Endodermal cell (in vitro differentiated cells): ENCODE results near the gene SRSF6. TPM values are rescaled to one million over a fixed set of nuclear protein-coding genes. Genes with fewer than 3 reads are reported as not detected.
A peak's percentile ranks its signal among the peaks of the same experiment; 100 is the strongest.

Experiments
- DNase-seq: peaks from one replicate; pipeline ENCODE4 v3.0.0-alpha.2; 2017
- H3K27ac ChIP-seq: 2 replicates; pipeline ENCODE4 v1.5.1; 2013; ENCODE audit warnings: mild to moderate bottlenecking, low read depth, low read length, moderate library complexity
- H3K27me3 ChIP-seq: 2 replicates; pipeline ENCODE4 v1.6.1; 2013; ENCODE audit warnings: mild to moderate bottlenecking, low read length, moderate library complexity; ENCODE audit not compliant: insufficient read depth, control insufficient read depth, poor library complexity, severe bottlenecking
- H3K36me3 ChIP-seq: 2 replicates; pipeline ENCODE4 v1.7.0; 2013; ENCODE audit warnings: mild to moderate bottlenecking, low read length, moderate library complexity; ENCODE audit not compliant: control insufficient read depth, insufficient read depth
- H3K4me1 ChIP-seq: one replicate; pipeline ENCODE4 v1.7.0; 2013; ENCODE audit warnings: low read length; ENCODE audit not compliant: control insufficient read depth, insufficient read depth
- H3K4me3 ChIP-seq: 2 replicates; pipeline ENCODE4 v1.5.1; 2013; ENCODE audit warnings: mild to moderate bottlenecking, low read length, moderate library complexity
- H3K9ac ChIP-seq: 2 replicates; pipeline ENCODE4 v1.6.1; 2013; ENCODE audit warnings: mild to moderate bottlenecking, low read length, moderate library complexity; ENCODE audit not compliant: poor library complexity, severe bottlenecking; ENCODE audit errors: extremely low read depth
- H3K9me3 ChIP-seq: 2 replicates; pipeline ENCODE4 v1.6.1; 2013; ENCODE audit warnings: mild to moderate bottlenecking, low read length, moderate library complexity; ENCODE audit not compliant: control insufficient read depth
- H3K27ac Mint-ChIP-seq: 2 replicates; pipeline ENCODE4 v1.8.0; 2020; ENCODE audit warnings: mixed read lengths
- H3K27me3 Mint-ChIP-seq: 2 replicates; pipeline ENCODE4 v1.8.0; 2021; ENCODE audit warnings: mild to moderate bottlenecking, mixed read lengths; ENCODE audit not compliant: insufficient read depth
- H3K36me3 Mint-ChIP-seq: 2 replicates; pipeline ENCODE4 v1.8.0; 2020; ENCODE audit warnings: low read depth, mixed read lengths
- H3K4me1 Mint-ChIP-seq: 2 replicates; pipeline ENCODE4 v1.8.0; 2020; ENCODE audit warnings: mixed read lengths
- H3K4me3 Mint-ChIP-seq: 2 replicates; pipeline ENCODE4 v1.8.0; 2020; ENCODE audit warnings: mild to moderate bottlenecking, moderate library complexity, mixed read lengths
- H3K9me3 Mint-ChIP-seq: 2 replicates; pipeline ENCODE4 v1.8.0; 2020; ENCODE audit warnings: mild to moderate bottlenecking, mixed read lengths
- WGBS, 2 experiments: methylation state at CpG; one replicate each; pipeline versions ENCODE4 v1.1.5 to v1.1.7; 2013; ENCODE audit warnings: missing lambda C conversion rate in 2 of 2, mixed read lengths in 1 of 2; ENCODE audit not compliant: insufficient coverage in 1 of 2, insufficient read length in 1 of 2; 5-methylcytosine and 5-hydroxymethylcytosine counted together
- total RNA-seq, 2 donors: library from RNA; stranded (reverse); fragmentation: NEBNext Ultra II Directional in 1 of 2; extraction: Animal tissue kit (Norgen Biotek cat#: 25700) in 1 of 2; gene quantifications; 2 replicates in 1 of 2; 3 replicates in 1 of 2; pipeline ENCODE4 v1.2.1, GENCODE V29; 2021
- TF ChIP-seq, protein P1 (sequence below): fragments of 200-600 bp; sonication (generic); conservative IDR thresholded peaks from 2 replicates; pipeline ENCODE4 v1.5.0; 2021; ENCODE audit warnings: antibody characterized with exemption, mild to moderate bottlenecking

The SRSF6 gene
- total RNA-seq, 2 donors from 2014 or later: 146 to 199 TPM

- Mint-ChIP-seq H3K27me3 (peaks cover 21% of the 10 kb centered on the region), H3K4me3 (no peak overlapping the region)
- 80 to 88% methylated on average over 1 to 5 of the region's 5 CpGs for WGBS, 2 experiments
Observed at GRCh38 chr20:43426172-43426571, 31.5 kb upstream of the SRSF6 start.

GRCh38 chr20:43430265-43431133 is 27.2 kb upstream of the SRSF6 start:
- H3K9me3 ChIP-seq: no peaks in the 10 kb centered on the region
- Mint-ChIP-seq H3K4me1 (peaks cover 7% of the 10 kb centered on the region), H3K4me3 (no peak overlapping the region), H3K27ac (no peak overlapping the region), H3K9me3 (no peaks in the 10 kb centered on the region), H3K36me3 (no peaks in the 10 kb centered on the region), H3K27me3 (peaks cover 10% of the 10 kb centered on the region)
- H3K4me1 ChIP-seq: no peaks in the 10 kb centered on the region
- H3K4me3 ChIP-seq: no peak overlapping the region
- H3K27ac ChIP-seq: no peak overlapping the region
- H3K27me3 ChIP-seq: no peaks in the 10 kb centered on the region
- no peaks in the 10 kb centered on the region for H3K36me3 ChIP-seq
- DNase-seq: peak; percentile 84
- no peak overlapping the region for H3K9ac ChIP-seq
- WGBS, 2 experiments: 56 to 69% methylated on average over 9 to 10 of the region's 10 CpGs
- TF ChIP-seq, protein P1, sequence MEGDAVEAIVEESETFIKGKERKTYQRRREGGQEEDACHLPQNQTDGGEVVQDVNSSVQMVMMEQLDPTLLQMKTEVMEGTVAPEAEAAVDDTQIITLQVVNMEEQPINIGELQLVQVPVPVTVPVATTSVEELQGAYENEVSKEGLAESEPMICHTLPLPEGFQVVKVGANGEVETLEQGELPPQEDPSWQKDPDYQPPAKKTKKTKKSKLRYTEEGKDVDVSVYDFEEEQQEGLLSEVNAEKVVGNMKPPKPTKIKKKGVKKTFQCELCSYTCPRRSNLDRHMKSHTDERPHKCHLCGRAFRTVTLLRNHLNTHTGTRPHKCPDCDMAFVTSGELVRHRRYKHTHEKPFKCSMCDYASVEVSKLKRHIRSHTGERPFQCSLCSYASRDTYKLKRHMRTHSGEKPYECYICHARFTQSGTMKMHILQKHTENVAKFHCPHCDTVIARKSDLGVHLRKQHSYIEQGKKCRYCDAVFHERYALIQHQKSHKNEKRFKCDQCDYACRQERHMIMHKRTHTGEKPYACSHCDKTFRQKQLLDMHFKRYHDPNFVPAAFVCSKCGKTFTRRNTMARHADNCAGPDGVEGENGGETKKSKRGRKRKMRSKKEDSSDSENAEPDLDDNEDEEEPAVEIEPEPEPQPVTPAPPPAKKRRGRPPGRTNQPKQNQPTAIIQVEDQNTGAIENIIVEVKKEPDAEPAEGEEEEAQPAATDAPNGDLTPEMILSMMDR: no peak

More at GRCh38 chr20:43426172-43426571, 31.5 kb upstream of the SRSF6 start:
- no peaks in the 10 kb centered on the region for H3K9me3 ChIP-seq
- Mint-ChIP-seq H3K9me3 (peaks cover 3% of the 10 kb centered on the region), H3K27ac (no peak overlapping the region), H3K4me1 (peaks cover 7% of the 10 kb centered on the region), H3K36me3 (no peaks in the 10 kb centered on the region)
- TF ChIP-seq, protein P1: no peak
- no peaks in the 10 kb centered on the region for H3K4me1 ChIP-seq
- H3K36me3 ChIP-seq: no peaks in the 10 kb centered on the region
- DNase-seq: no peak
- no peak overlapping the region for H3K9ac ChIP-seq
- no peak overlapping the region for H3K27ac ChIP-seq
- H3K4me3 ChIP-seq: no peak overlapping the region
- H3K27me3 ChIP-seq: no peaks in the 10 kb centered on the region

GRCh38 chr20:43431134-43431519 is 26.6 kb upstream of the SRSF6 start:
- Histone ChIP-seq H3K4me3 (no peak overlapping the region), H3K4me1 (no peaks in the 10 kb centered on the region), H3K27me3 (no peaks in the 10 kb centered on the region), H3K27ac (no peak overlapping the region), H3K9me3 (no peaks in the 10 kb centered on the region), H3K36me3 (no peaks in the 10 kb centered on the region), H3K9ac (no peak overlapping the region)
- Mint-ChIP-seq H3K4me1 (peaks cover 7% of the 10 kb centered on the region), H3K27me3 (peaks cover 16% of the 10 kb centered on the region), H3K36me3 (no peaks in the 10 kb centered on the region), H3K27ac (no peak overlapping the region), H3K4me3 (no peak overlapping the region), H3K9me3 (no peaks in the 10 kb centered on the region)
- TF ChIP-seq, protein P1: no peak
- DNase-seq: no peak
- WGBS, 2 experiments: 76 to 95% methylated on average over 2 to 7 of the region's 7 CpGs
